ENCODE measurements around the gene SEMA6A.

The SEMA6A gene

DNA sequence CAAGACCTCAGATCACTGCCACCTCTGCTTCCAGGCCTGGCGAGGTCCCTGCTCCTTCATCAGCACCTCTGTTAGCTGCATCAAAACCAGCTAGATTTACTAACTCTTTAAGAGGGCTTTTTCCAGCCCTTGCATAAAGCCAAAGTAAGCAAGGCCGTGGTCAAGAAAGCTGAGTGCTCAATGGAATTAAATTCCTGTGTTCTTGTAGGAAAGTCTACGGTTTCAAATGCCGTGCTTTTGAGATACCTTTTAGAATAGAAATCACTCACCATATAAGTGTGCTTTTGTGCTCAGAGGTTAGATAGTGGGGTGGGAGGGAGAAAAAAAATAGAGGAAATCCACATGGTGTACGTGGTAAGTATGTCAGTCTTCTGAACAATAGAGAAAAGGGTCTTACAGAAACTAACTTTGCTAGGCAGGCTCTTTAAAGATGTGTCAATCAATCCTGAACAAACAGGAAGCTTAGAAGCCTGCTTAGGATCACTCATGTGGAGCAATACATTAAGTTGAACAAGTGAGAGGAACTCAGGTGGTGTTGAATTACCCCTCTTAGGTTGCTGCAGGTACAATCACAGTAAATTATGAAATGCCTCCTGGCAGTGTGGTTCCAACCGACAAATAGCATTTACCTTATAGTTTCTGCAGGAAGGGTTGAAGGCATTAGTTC lies 79.7 kb downstream of the SEMA6A start:
- peak; percentile 53 for DNase-seq (ENCODE audit: low read depth)
- in situ Hi-C loops (cut with HindIII; ENCODE audit: low sequenced_read_pairs): no loop called here
- TF ChIP-seq, protein P1, sequence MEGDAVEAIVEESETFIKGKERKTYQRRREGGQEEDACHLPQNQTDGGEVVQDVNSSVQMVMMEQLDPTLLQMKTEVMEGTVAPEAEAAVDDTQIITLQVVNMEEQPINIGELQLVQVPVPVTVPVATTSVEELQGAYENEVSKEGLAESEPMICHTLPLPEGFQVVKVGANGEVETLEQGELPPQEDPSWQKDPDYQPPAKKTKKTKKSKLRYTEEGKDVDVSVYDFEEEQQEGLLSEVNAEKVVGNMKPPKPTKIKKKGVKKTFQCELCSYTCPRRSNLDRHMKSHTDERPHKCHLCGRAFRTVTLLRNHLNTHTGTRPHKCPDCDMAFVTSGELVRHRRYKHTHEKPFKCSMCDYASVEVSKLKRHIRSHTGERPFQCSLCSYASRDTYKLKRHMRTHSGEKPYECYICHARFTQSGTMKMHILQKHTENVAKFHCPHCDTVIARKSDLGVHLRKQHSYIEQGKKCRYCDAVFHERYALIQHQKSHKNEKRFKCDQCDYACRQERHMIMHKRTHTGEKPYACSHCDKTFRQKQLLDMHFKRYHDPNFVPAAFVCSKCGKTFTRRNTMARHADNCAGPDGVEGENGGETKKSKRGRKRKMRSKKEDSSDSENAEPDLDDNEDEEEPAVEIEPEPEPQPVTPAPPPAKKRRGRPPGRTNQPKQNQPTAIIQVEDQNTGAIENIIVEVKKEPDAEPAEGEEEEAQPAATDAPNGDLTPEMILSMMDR (IDR thresholded peaks at IDR 0.05; ENCODE audit: low read depth, low read length, missing control alignments): no peak
- H3K4me3 ChIP-seq (ENCODE audit: low read depth, low read length): no peak overlapping the region

DNA sequence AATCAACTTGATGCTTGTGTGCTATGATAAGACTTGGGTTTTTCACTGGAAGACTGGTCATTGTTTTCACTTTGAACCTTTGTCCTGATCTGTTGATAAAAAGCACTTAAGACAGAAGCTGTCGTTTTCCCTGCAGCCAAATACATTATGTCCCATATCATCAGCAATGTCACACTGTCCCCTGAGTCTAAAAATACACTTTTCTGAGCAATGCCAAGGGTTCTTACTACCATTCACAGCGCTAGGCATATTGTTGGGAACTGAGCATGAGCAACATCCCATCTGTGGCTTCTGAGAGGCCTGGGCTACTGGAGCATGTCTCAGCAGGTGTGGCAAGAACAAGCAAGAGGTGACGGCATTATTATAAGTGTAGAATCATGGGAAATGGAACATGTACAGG lies 81.8 kb downstream of the SEMA6A start:
- in situ Hi-C loops (cut with HindIII; ENCODE audit: low sequenced_read_pairs): no loop called here
- no peak overlapping the region for H3K4me3 ChIP-seq (ENCODE audit: low read depth, low read length)
- TF ChIP-seq, protein P1 (IDR thresholded peaks at IDR 0.05; ENCODE audit: low read depth, low read length, missing control alignments): no peak
- DNase-seq (ENCODE audit: low read depth): no peak

DNA sequence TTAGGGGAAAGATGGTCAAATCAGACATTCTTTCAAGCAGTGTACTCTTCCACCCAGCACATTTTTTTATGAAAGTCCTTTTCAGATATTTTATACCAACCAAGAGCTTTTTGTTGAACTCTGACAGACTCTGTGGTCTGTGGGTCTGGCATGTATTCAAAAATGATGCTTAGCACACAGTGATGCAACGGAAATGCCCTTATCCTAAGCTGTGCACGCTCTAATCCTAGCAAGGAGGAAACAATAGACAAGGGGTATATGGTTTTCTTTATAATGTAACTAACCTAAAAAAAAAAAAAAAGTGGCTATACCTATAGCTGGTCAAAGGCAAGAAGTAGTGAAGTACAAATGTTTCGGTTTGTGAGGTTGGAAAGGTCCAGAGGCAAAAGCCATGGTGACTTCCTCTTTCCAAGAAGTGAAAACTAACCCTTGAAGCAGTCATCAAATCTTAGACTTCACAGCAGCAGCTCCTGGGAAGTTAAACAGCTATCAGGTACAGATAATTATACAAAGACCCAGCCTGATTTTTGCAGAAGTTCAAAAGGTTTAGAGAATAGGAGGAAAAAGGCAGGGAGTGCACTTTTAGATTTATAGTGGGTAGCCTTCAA lies 82.5 kb downstream of the SEMA6A start:
- peak; percentile 95 for DNase-seq (ENCODE audit: low read depth)
- H3K4me3 ChIP-seq (ENCODE audit: low read depth, low read length): no peak overlapping the region
- in situ Hi-C loops (cut with HindIII; ENCODE audit: low sequenced_read_pairs): no loop called here
- TF ChIP-seq, protein P1 (IDR thresholded peaks at IDR 0.05; ENCODE audit: low read depth, low read length, missing control alignments): no peak

DNA sequence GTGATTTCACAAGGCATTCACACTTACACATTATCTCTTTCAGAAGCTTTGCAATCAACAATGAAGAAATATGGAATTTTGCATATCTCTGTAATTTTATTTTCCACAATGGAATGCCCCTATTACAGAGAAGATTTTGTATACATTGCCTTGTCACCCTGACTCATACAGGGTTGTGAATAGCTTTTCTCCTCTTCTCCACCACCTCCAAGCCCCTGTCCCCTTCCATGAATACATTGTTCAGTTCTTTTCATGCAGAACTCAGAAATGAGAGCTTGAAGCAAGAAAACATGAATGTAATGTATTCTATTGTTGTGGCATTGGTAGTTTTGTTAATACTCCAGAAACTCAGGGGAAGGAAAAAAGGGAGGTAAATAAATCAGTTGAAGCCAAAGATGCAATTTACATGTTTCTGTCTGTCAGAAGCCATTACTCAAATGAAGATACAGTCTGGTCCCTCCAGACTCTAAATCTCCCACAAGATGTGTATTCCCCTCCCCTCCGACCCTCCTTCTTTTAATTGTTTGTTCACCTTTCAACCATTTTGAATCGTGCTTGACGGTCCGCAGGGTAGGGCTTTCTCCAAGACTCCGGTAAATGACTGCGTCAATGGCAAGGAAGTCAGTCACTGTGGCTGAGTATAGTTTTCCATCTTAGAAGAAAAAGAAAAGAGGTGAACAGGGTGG lies 86.1 kb downstream of the SEMA6A start:
- in situ Hi-C loops (cut with HindIII; ENCODE audit: low sequenced_read_pairs): no loop called here
- DNase-seq (ENCODE audit: low read depth): no peak
- TF ChIP-seq, protein P1 (IDR thresholded peaks at IDR 0.05; ENCODE audit: low read depth, low read length, missing control alignments): no peak
- no peak overlapping the region for H3K4me3 ChIP-seq (ENCODE audit: low read depth, low read length)

DNA sequence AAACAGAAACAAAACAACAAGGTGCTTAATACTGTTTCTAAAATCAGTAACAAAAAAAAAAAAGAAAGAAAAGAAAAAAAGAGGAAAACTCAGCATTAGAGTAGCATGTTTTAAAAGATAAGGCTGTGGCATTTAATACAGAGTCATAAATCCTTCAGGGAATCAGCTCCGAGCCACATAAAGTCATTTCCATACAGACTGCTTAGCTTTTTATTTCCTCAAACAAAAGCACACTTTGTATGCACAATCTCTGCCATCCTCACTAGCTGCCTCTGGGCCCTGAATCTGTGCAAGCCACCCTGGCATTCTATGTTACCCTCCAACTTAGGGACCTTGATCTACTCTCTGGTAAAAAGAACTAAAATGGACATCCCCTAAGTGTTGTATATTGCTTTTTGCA lies 87.6 kb downstream of the SEMA6A start:
- no peak for DNase-seq (ENCODE audit: low read depth)
- H3K4me3 ChIP-seq (ENCODE audit: low read depth, low read length): no peak overlapping the region
- in situ Hi-C loops (cut with HindIII; ENCODE audit: low sequenced_read_pairs): no loop called here
- TF ChIP-seq, protein P1 (IDR thresholded peaks at IDR 0.05; ENCODE audit: low read depth, low read length, missing control alignments): no peak

DNA sequence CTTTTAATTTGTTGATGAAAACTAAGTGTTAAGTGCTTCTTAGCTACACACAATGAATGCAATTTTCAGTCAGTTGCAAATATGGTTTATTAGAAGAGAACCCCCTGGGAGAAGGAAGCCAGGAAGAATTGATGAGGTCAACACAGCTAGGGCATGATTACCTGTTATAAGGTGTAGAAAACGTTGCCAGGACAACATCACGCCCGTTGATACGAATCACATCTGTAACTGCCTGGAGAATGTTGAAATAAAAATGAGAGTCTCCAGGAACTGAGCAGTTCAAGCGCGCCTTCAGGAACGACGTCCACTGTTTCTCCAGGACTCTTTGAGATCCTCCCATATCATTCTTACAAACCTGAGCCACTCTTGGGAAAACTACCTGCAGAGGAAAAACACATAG lies 88.0 kb downstream of the SEMA6A start:
- DNase-seq (ENCODE audit: low read depth): no peak
- in situ Hi-C loops (cut with HindIII; ENCODE audit: low sequenced_read_pairs): no loop called here
- no peak overlapping the region for H3K4me3 ChIP-seq (ENCODE audit: low read depth, low read length)
- TF ChIP-seq, protein P1 (IDR thresholded peaks at IDR 0.05; ENCODE audit: low read depth, low read length, missing control alignments): no peak

Measured in astrocyte of the cerebellum (primary cell).